EL (cell line): ENCODE results near the gene KRT7.

Experiments used
- DNase-seq: peaks from one replicate; pipeline ENCODE4 v3.0.0-alpha.2; 2016

Gene KRT7

GRCh38 chr12:52212701-52213563, 20.1 kb upstream of the KRT7 start:
- DNase-seq = no peak

- DNase-seq = peak; percentile 80
Measured at GRCh38 chr12:52213564-52214420, 19.3 kb upstream of the KRT7 start.

GRCh38 chr12:52214421-52214802, 18.6 kb upstream of the KRT7 start:
- DNase-seq = no peak

DNA sequence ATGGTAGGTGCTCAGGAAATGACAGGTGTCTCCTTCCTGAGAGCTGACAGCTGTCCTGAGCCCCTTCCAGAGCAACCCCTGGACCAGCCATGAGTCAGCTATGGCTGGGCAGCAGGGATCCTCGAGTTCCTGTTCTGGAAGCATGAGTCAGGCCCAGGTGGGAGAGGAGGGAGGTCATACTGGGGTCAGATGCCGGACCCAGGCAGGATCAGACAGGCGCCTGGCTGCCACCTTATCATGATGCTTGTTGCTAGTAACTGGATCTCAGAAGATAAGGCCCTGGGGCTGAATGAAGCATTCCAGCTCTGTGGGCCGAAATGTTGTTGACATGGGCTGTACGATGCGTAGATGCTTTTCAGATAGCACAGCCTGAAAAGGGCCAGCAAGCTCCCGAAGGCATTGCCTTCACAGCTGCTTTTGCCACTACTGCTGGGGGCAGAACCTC, 17.4 kb upstream of the KRT7 start:
- peak; percentile 64 for DNase-seq

- no peak for DNase-seq
Measured at GRCh38 chr12:52216100-52216499, 16.9 kb upstream of the KRT7 start.

- no peak for DNase-seq
Measured at GRCh38 chr12:52216807-52217206, 16.2 kb upstream of the KRT7 start.

DNA sequence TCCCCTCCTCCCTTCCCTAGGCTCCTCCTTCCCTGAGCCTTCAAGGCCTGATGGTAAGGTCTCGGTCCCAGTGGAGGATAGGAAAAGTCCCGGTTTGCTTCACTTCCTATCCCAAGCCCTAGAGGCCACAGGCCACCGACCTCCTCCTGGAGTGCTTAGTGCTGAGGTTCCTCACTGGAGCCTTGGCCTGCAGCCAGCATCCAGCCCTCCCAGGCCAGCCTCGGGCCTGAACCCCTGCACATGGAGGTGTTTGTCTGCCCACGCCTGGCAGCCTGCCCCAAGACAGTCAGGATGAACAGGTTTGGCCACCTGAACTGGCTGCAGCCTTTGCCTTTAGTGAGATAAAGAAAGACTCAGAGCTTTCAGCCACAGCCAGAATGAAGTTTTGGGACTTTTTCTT, 15.8 kb upstream of the KRT7 start:
- no peak for DNase-seq

DNA sequence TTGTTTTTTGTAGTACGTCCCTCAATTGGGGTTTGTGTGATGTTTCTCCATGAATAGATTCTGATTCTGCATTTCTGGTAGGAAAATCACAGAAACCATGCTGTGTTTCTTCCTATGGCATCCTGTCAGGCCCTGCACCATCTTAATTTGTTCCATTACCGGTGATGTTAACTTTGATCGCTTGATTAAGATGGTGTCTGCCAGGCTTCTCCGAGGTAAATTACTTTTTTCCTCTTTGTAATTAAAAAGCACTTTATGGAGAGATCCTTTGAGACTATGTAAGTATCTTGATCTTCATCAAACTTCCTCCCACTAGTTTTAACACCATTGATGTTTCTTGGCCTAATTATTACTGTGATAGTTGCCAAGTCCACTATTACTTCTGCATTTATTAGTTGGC, 15.0 kb upstream of the KRT7 start:
- no peak for DNase-seq

DNA sequence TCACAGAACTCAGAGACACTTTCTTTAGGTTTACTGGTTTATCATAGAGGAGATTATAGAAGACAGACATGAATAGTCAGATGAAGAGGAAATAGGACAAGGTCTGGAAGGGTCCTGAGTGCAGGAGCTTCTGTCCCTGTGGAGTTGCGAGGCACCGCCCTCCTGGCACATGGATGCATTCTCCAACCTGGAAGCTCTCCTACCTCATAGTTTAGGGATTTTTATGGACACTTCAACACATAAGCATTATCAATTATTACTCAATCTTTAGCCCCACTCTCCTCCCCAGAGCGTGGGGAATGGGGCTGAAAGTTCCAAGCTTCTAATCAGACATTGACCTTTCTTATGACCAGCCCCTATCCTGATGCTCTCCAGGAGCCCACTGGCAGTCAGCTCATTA, 12.6 kb upstream of the KRT7 start:
- no peak for DNase-seq

GRCh38 chr12:52221070-52221781, 11.8 kb upstream of the KRT7 start:
- DNase-seq = no peak

GRCh38 chr12:52221912-52222457, 11.1 kb upstream of the KRT7 start:
- peak; percentile 62 for DNase-seq

GRCh38 chr12:52222692-52223091, 10.4 kb upstream of the KRT7 start:
- no peak for DNase-seq

GRCh38 chr12:52223406-52224039, 9.5 kb upstream of the KRT7 start:
- DNase-seq = peak; percentile 62

- peak; percentile 49 for DNase-seq
Measured at GRCh38 chr12:52224151-52224550, 8.9 kb upstream of the KRT7 start.

DNA sequence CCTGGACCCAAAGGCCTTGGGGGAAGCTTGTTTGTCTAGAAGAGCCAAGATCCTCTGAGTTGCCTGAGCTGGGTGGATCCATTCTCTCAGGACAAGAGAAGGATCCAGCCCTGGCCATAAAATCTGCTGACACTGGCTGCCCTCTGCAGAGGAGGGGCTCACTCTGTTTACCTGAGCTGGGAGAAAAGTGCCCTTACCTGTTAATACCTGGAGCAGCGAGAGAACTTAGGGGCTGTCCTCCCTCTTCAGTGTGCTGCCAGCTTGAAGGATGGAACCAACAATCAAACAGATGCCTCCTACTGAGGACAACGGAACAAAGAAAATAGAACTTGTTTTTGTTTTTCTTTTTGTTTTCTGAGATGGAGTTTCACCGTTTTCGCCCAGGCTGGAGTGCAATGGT, 7.3 kb upstream of the KRT7 start:
- no peak for DNase-seq

DNA sequence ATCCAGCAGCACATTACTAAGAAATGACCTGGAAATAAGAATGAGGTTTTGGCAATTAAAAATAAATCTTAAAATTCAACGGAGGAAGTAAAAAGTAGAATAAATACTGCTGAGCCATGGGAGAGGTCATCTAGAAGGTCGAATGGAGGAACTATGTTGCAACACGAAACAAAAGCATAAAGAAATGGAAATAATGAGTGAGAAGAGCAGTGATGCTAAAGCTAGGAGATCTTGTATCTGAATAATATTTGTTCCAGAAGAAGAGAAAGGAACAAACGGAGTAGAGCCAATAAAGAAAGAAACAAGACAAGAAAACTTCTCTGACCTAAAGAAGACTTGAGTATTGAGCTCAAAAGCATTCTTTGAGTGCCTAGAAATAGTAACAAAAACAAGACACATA, 6.6 kb upstream of the KRT7 start:
- DNase-seq = no peak

- DNase-seq = no peak
Measured at GRCh38 chr12:52227606-52228166, 5.4 kb upstream of the KRT7 start.

DNA sequence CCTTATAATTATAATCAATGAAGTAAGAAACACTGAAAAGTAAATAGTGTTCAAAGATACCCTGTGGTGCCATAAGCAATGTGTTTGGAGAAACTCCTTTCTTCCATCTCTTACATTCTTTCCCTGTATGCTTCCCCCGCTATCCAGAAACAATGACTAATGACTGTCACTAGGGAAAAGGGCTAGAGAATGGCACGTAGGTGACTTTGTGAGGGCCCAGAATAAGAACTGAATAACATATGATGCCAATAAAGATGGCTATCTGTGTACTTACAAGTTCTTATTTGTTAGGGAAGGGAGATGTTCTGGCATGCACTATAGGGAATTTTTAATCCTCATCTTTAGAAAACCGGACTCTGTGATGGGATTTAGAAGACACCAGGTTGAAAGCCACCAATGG, 4.7 kb upstream of the KRT7 start:
- DNase-seq = no peak

- no peak for DNase-seq
Measured at GRCh38 chr12:52228931-52229330, 4.1 kb upstream of the KRT7 start.

DNA sequence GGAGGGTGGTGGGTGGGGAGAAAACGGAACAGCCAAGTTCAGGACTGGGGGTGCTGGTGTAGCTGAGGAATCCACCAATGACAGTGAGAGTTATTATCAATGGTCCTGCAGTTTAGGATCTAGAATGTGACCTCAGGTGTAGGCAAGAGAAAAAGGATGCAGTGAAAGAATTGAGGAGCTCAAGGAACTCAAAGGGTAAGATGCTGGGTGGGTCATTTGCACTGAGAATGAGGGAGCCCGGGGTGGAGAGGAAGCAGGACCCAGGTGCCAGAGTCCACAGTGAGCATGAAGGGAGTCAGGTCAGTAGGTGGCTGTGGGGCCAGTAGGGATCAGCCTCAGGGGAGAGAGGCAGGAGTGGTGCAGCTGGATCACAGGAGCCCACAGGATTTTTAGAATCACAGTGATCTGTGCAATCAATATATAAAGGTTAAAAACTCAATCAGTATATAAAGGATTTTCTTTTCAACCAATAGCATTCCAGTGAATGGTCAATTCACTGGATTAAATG, 3.2 kb upstream of the KRT7 start:
- DNase-seq = no peak

GRCh38 chr12:52230364-52231281, 2.4 kb upstream of the KRT7 start:
- DNase-seq = peak; percentile 93
